ENCODE data around the gene ELFN2. TPM values are rescaled to one million over a fixed set of nuclear protein-coding genes. Genes with fewer than 3 reads are reported as not detected.

ELFN2 gene
- total and polyA plus RNA-seq, 4 donors, result 0.07 to 0.19 (median 0.08) TPM; not detected in 1

- TF ChIP-seq REST (IDR thresholded peaks at IDR 0.05), result no peak
- no peak for TF ChIP-seq YY1 (IDR thresholded peaks at IDR 0.05)
- TF ChIP-seq FOXA2 (IDR thresholded peaks at IDR 0.05), result no peak
Observed at GRCh38 chr22:37388538-37388937, 38.7 kb downstream of the ELFN2 start (continued).

- Histone ChIP-seq H3K27ac (ENCODE audit: low read depth in 1 of 2, low read length in 2 of 2) (no peak overlapping the region), H3K4me3 (ENCODE audit: low read depth in 1 of 3, low read length in 3 of 3) (no peak overlapping the region), H3K9me3 (ENCODE audit: control insufficient read depth in 4 of 4, low read length in 3 of 4) (no peaks in the 10 kb centered on the region), H3K36me3 (ENCODE audit: control insufficient read depth in 4 of 4, insufficient read depth in 3 of 4, low read depth in 1 of 4, low read length in 3 of 4) (no peaks in the 10 kb centered on the region), H3K9ac (ENCODE audit: low read depth in 1 of 2, low read length in 2 of 2) (no peak overlapping the region), H3K27me3 (ENCODE audit: control insufficient read depth in 4 of 4, insufficient read depth in 4 of 4, low read length in 3 of 4) (no peaks in the 10 kb centered on the region), H3K4me1 (ENCODE audit: control insufficient read depth in 4 of 4, insufficient read depth in 4 of 4, low read length in 3 of 4) (no peaks in the 10 kb centered on the region)
- WGBS, result 62% methylated on average over 10 of the region's 10 CpGs
- TF ChIP-seq GABPA (IDR thresholded peaks at IDR 0.05 in 1 of 2, conservative IDR thresholded peaks at IDR 0.05 in 1 of 2) (no peak), SP1 (IDR thresholded peaks at IDR 0.05) (no peak), CTCF (IDR thresholded peaks at IDR 0.05; ENCODE audit: low read depth, low read length, missing input control) (no peak), ZBTB33 (IDR thresholded peaks at IDR 0.05) (no peak), HNF4G (IDR thresholded peaks at IDR 0.05) (no peak), YY1 (IDR thresholded peaks at IDR 0.05) (no peak), JUND (IDR thresholded peaks at IDR 0.05) (no peak), EGR1 (IDR thresholded peaks at IDR 0.05; ENCODE audit: low read depth in 2 of 2) (no peak), REST (IDR thresholded peaks at IDR 0.05) (no peak), FOXA2 (IDR thresholded peaks at IDR 0.05) (no peak), TAF1 (conservative IDR thresholded peaks at IDR 0.05) (no peak), ATF3 (IDR thresholded peaks at IDR 0.05) (no peak), NR2F2 (IDR thresholded peaks at IDR 0.05) (no peak), HNF4A (conservative IDR thresholded peaks at IDR 0.05) (no peak), RAD21 (IDR thresholded peaks at IDR 0.05) (no peak), RXRA (IDR thresholded peaks at IDR 0.05) (no peak)
- DNase-seq (ENCODE audit: low spot score), result no peak
Observed at GRCh38 chr22:37387793-37388192, 39.5 kb downstream of the ELFN2 start.

Measured in liver (tissue), 9 donors.